HepG2 (cell line): ENCODE results near the gene TMEM178A. TPM values are rescaled to one million over a fixed set of nuclear protein-coding genes. Genes with fewer than 3 reads are reported as not detected.

Experiments used
- ATAC-seq: fragments of 200-7000 bp; cut with Tn5 transposase; 3 replicates; pipeline ENCODE4 v1.9.1; 2020; ENCODE audit warnings: mild to moderate bottlenecking, moderate library complexity
- BruUV-seq: library from RNA; stranded (reverse); fragments of 400-500 nt; replicated peaks from 2 replicates; lab custom pipeline; 2021; lab: Mats Ljungman, UMichigan
- CTCF ChIA-PET: fragments of 300-600 bp; formaldehyde crosslinking; extraction: SDS; loops from one replicate; lab custom pipeline; 2021; ENCODE audit warnings: low total read pairs, inconsistent platforms, low intra/inter-chr PET ratio; lab: Yijun Ruan, JAX
- POLR2A ChIA-PET: fragments of 350-600 bp; sonication (Branson Sonifier 250); formaldehyde crosslinking; loops from one replicate; lab custom pipeline; 2020; ENCODE audit warnings: antibody characterized with exemption, inconsistent platforms; lab: Yijun Ruan, JAX
- DNase-seq: peaks from one replicate; pipeline ENCODE4 v3.0.0-alpha.2; 2015; ENCODE audit warnings: low spot score
- FAIRE-seq: peaks from 3 replicates; lab custom pipeline; 2011; peaks lifted over from hg19 to GRCh38; lab: Jason Lieb, UNC
- H2AFZ ChIP-seq: one replicate; pipeline ENCODE4 v1.6.1; 2011; ENCODE audit warnings: low read length, inconsistent platforms
- H3K27ac ChIP-seq: fragments of 300-600 bp; 3 replicates; pipeline ENCODE4 v1.8.0; 2011; ENCODE audit warnings: mixed run types, mild to moderate bottlenecking, mixed read lengths, low read length, inconsistent platforms; ENCODE audit not compliant: insufficient read depth; ENCODE audit errors: extremely low read length
- H3K27me3 ChIP-seq, 2 experiments: fragments of 200-600 bp in 1 of 2; 2 replicates in 1 of 2; 3 replicates in 1 of 2; pipeline versions ENCODE4 v1.6.0 to v1.8.0; 2011; ENCODE audit warnings: low read length in 2 of 2, mild to moderate bottlenecking in 2 of 2, moderate library complexity in 2 of 2, inconsistent platforms in 1 of 2; ENCODE audit not compliant: insufficient read depth in 2 of 2, control insufficient read depth in 1 of 2
- H3K36me3 ChIP-seq, 2 experiments: fragments of 200-600 bp in 1 of 2; replicated peaks in 1 of 2; 2 replicates in 1 of 2; 3 replicates in 1 of 2; pipeline versions ENCODE4 v1.5.1 to v1.8.0; 2011; ENCODE audit warnings: low read length in 2 of 2, inconsistent platforms in 1 of 2; ENCODE audit not compliant: insufficient read depth in 2 of 2, control insufficient read depth in 1 of 2
- H3K4me1 ChIP-seq: 2 replicates; pipeline ENCODE4 v1.5.1; 2012; ENCODE audit warnings: low read length, inconsistent platforms; ENCODE audit not compliant: insufficient read depth
- H3K4me2 ChIP-seq: 2 replicates; pipeline ENCODE4 v1.6.0; 2011; ENCODE audit warnings: low read depth, low read length, inconsistent platforms
- H3K4me3 ChIP-seq, 3 experiments: fragments of 200-600 bp in 1 of 3; sonication (generic), shearing (Covaris generic) in 1 of 3; replicated peaks in 1 of 3; 2 replicates each; pipeline ENCODE4 v1.5.1; 2011 to 2016; ENCODE audit warnings: low read length in 3 of 3, inconsistent platforms in 2 of 3, low read depth in 2 of 3, mild to moderate bottlenecking in 2 of 3, control low read depth in 1 of 3, mixed read lengths in 1 of 3; ENCODE audit not compliant: insufficient read depth in 1 of 3
- H3K79me2 ChIP-seq: one replicate; pipeline ENCODE4 v1.6.1; 2011; ENCODE audit warnings: low read length, inconsistent platforms; ENCODE audit not compliant: insufficient read depth
- H3K9ac ChIP-seq: 2 replicates; pipeline ENCODE4 v1.6.0; 2011; ENCODE audit warnings: mild to moderate bottlenecking, low read depth, low read length, inconsistent platforms; ENCODE audit not compliant: insufficient read depth
- H3K9me3 ChIP-seq: 2 replicates; pipeline ENCODE4 v1.5.1; 2012; ENCODE audit warnings: mild to moderate bottlenecking, low read length
- H4K20me1 ChIP-seq: 2 replicates; pipeline ENCODE4 v1.6.0; 2011; ENCODE audit warnings: inconsistent platforms, mild to moderate bottlenecking, low read length, moderate library complexity; ENCODE audit not compliant: insufficient read depth
- FOXK1 ChIP-seq: sonication (generic); formaldehyde crosslinking; IDR thresholded peaks from 2 replicates; pipeline ENCODE4 v1.4.0; 2020; ENCODE audit warnings: low read depth, missing genetic modification reagents, borderline replicate concordance
- GTF2F1 ChIP-seq: fragments of 150-350 bp; IDR thresholded peaks from 2 replicates; pipeline ENCODE4 v1.6.1; 2014; ENCODE audit warnings: low read length
- GZF1 ChIP-seq: sonication (generic); formaldehyde crosslinking; IDR thresholded peaks from 2 replicates; pipeline ENCODE4 v1.5.1; 2020; ENCODE audit warnings: mild to moderate bottlenecking, missing genetic modification reagents
- JDP2 ChIP-seq: sonication (generic); formaldehyde crosslinking; IDR thresholded peaks from 2 replicates; pipeline ENCODE4 v1.8.1; 2022; ENCODE audit warnings: missing genetic modification reagents, borderline replicate concordance
- KLF12 ChIP-seq: sonication (generic); formaldehyde crosslinking; IDR thresholded peaks from 2 replicates; pipeline ENCODE4 v1.4.0; 2020; ENCODE audit warnings: missing genetic modification reagents, borderline replicate concordance
- LCORL ChIP-seq, 2 experiments: fragments of 450-650 bp in 1 of 2; sonication (generic) in 1 of 2; formaldehyde crosslinking in 1 of 2; IDR thresholded peaks; 2 replicates each; pipeline versions ENCODE4 v1.5.0 to v1.6.1; 2017 to 2020; ENCODE audit warnings: antibody characterized with exemption in 1 of 2, missing genetic modification reagents in 1 of 2
- MTA1 ChIP-seq: sonication (generic); formaldehyde crosslinking; IDR thresholded peaks from 2 replicates; pipeline ENCODE4 v1.4.0; 2020; ENCODE audit warnings: missing genetic modification reagents, mild to moderate bottlenecking, borderline replicate concordance
- NCOR1 ChIP-seq: fragments of 200-600 bp; sonication (generic); IDR thresholded peaks from 2 replicates; pipeline ENCODE4 v1.7.0; 2017; ENCODE audit warnings: antibody characterized with exemption, low read length, borderline replicate concordance
- TSC22D2 ChIP-seq: sonication (generic); formaldehyde crosslinking; IDR thresholded peaks from 2 replicates; pipeline ENCODE4 v1.5.1; 2020; ENCODE audit warnings: missing genetic modification reagents, mild to moderate bottlenecking, borderline replicate concordance
- ZKSCAN5 ChIP-seq: sonication (generic); formaldehyde crosslinking; IDR thresholded peaks from 2 replicates; pipeline ENCODE4 v1.5.1; 2020; ENCODE audit warnings: mild to moderate bottlenecking, missing genetic modification reagents
- ZNF292 ChIP-seq: sonication (generic); formaldehyde crosslinking; IDR thresholded peaks from 2 replicates; pipeline ENCODE4 v1.8.1; 2022; ENCODE audit warnings: mild to moderate bottlenecking, low read depth, missing genetic modification reagents, borderline replicate concordance
- ZNF549 ChIP-seq: sonication (generic); formaldehyde crosslinking; IDR thresholded peaks from 2 replicates; pipeline ENCODE4 v1.5.0; 2020; ENCODE audit warnings: missing genetic modification reagents
- ZNF839 ChIP-seq: sonication (generic); formaldehyde crosslinking; IDR thresholded peaks from 2 replicates; pipeline ENCODE4 v1.4.0; 2020; ENCODE audit warnings: missing genetic modification reagents, mild to moderate bottlenecking, borderline replicate concordance
- WGBS: methylation state at CpG from one replicate; pipeline ENCODE4 v1.1.6; 2017; ENCODE audit warnings: low lambda C conversion rate; 5-methylcytosine and 5-hydroxymethylcytosine counted together
- in situ Hi-C: cut with HindIII; loops from 2 replicates; pipeline ENCODE4 v1.10.0; 2017; ENCODE audit warnings: low pct_unique_long_range_greater_than_20kb; ENCODE audit not compliant: extremely low pct_ligation_motif_present
- intact Hi-C: fragments of 100-400 bp; cut with micrococcal nuclease; formaldehyde crosslinking; loops from one replicate; pipeline ENCODE4 v1.10.0; 2022; ENCODE audit not compliant: unreplicated experiment
- polyA plus RNA-seq, 8 experiments: library from polyadenylated mRNA; depleted of rRNA in 3 of 8; stranded (reverse) in 7 of 8; unstranded in 1 of 8; fragments of >200 nt; fragmentation: Illumina TruSeq in 4 of 8; extraction: Trizol in 4 of 8; gene quantifications; 2 replicates each; pipeline versions ENCODE4 v1.2.1 to v1.2.3, GENCODE V29; 2011 to 2016; ENCODE audit warnings: low read depth in 4 of 8, missing spikeins in 1 of 8, mixed read lengths in 1 of 8; ENCODE audit not compliant: insufficient read depth in 1 of 8
- total RNA-seq, 5 experiments: library from RNA; depleted of rRNA; stranded (reverse); fragments of >200 nt; fragmentation: Illumina TruSeq; extraction: Trizol; gene quantifications; 2 replicates each; pipeline ENCODE4 v1.2.3, GENCODE V29; 2016; ENCODE audit warnings: low read depth in 1 of 5
- TF ChIP-seq, protein P1 (sequence below): sonication (generic); formaldehyde crosslinking; IDR thresholded peaks from 2 replicates; pipeline ENCODE4 v1.5.0; 2020; ENCODE audit warnings: mild to moderate bottlenecking, missing genetic modification reagents
- TF ChIP-seq, protein P2 (sequence below): IDR thresholded peaks from 2 replicates; pipeline ENCODE4 v1.6.1; 2018; ENCODE audit warnings: missing genetic modification reagents
- TF ChIP-seq, protein P3 (sequence below): sonication (generic); formaldehyde crosslinking; IDR thresholded peaks from 2 replicates; pipeline ENCODE4 v1.4.0; 2020; ENCODE audit warnings: missing genetic modification reagents, mild to moderate bottlenecking, borderline replicate concordance
- TF ChIP-seq, protein P4 (sequence below): IDR thresholded peaks from 2 replicates; pipeline ENCODE4 v1.6.1; 2016; ENCODE audit warnings: low read depth

TMEM178A gene
- total and polyA plus RNA-seq, 2 of the 13 experiments (the other 11 are each of a cell fraction or from before 2014, with no cell fraction given), result 0.38 to 3.3 TPM

DNA sequence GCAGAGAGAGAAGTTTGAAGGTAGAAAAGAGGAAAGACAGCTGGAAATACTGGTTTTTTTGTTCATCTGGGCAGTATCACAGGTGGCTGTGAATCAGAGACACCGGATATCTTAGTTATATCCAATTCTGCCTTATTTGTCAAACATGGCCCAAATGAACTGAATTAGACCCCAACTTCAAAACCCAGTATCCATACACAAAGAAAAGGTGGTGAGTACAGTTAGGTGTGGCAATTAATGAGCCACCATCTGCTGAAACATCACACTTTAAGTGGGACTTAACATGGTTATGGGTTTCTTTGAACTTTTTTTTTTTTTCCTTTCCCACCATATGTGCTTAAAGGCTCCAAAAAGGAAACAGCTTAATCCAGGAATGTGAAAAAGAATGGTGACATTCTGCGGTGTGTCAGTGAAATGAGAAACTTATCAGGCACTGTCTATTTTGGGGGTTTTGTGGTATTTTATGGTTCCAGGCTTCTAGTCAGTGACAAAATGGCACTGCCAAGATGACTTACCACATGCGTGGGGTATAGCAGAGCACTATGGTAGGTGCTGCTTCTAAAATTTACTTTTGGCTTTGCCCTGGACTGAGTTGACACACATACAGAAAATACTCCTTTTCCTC, 5.0 kb upstream of the TMEM178A start:
- no peak overlapping the region for H2AFZ ChIP-seq
- in situ Hi-C loops (no loop called here), intact Hi-C loops (no loop called here)
- no peak overlapping the region for H3K4me3 ChIP-seq
- no peaks in the 10 kb centered on the region for H3K36me3 ChIP-seq
- no peak overlapping the region for H3K27ac ChIP-seq
- H3K4me1 ChIP-seq, result peaks cover 6% of the 10 kb centered on the region; the same call in 1 of the 2 replicates
- TF ChIP-seq, protein P1, sequence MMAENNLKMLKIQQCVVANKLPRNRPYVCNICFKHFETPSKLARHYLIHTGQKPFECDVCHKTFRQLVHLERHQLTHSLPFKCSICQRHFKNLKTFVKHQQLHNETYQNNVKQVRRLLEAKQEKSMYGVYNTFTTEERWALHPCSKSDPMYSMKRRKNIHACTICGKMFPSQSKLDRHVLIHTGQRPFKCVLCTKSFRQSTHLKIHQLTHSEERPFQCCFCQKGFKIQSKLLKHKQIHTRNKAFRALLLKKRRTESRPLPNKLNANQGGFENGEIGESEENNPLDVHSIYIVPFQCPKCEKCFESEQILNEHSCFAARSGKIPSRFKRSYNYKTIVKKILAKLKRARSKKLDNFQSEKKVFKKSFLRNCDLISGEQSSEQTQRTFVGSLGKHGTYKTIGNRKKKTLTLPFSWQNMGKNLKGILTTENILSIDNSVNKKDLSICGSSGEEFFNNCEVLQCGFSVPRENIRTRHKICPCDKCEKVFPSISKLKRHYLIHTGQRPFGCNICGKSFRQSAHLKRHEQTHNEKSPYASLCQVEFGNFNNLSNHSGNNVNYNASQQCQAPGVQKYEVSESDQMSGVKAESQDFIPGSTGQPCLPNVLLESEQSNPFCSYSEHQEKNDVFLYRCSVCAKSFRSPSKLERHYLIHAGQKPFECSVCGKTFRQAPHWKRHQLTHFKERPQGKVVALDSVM (CRISPR knock-in tag), result no peak
- no peak for TF ChIP-seq ZNF839 (CRISPR knock-in tag)
- no peak for TF ChIP-seq GZF1
- TF ChIP-seq KLF12 (CRISPR knock-in tag), result no peak
- no peak for TF ChIP-seq ZNF549 (CRISPR knock-in tag)
- TF ChIP-seq JDP2, result no peak
- TF ChIP-seq, protein P2, sequence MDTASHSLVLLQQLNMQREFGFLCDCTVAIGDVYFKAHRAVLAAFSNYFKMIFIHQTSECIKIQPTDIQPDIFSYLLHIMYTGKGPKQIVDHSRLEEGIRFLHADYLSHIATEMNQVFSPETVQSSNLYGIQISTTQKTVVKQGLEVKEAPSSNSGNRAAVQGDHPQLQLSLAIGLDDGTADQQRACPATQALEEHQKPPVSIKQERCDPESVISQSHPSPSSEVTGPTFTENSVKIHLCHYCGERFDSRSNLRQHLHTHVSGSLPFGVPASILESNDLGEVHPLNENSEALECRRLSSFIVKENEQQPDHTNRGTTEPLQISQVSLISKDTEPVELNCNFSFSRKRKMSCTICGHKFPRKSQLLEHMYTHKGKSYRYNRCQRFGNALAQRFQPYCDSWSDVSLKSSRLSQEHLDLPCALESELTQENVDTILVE (CRISPR knock-in tag), result no peak
- TF ChIP-seq, protein P3, sequence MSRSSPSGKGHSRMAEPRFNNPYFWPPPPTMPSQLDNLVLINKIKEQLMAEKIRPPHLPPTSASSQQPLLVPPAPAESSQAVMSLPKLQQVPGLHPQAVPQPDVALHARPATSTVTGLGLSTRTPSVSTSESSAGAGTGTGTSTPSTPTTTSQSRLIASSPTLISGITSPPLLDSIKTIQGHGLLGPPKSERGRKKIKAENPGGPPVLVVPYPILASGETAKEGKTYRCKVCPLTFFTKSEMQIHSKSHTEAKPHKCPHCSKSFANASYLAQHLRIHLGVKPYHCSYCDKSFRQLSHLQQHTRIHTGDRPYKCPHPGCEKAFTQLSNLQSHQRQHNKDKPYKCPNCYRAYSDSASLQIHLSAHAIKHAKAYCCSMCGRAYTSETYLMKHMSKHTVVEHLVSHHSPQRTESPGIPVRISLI (CRISPR knock-in tag), result no peak
- no peak for TF ChIP-seq TSC22D2 (CRISPR knock-in tag)
- TF ChIP-seq NCOR1, result no peak
- no peak for TF ChIP-seq LCORL (IDR thresholded peaks at IDR 0.05)
- no peak for TF ChIP-seq LCORL (CRISPR knock-in tag; IDR thresholded peaks at IDR 0.05)
- no peak for TF ChIP-seq ZNF292 (CRISPR knock-in tag)
- TF ChIP-seq ZKSCAN5 (CRISPR knock-in tag), result no peak
- TF ChIP-seq, protein P4, sequence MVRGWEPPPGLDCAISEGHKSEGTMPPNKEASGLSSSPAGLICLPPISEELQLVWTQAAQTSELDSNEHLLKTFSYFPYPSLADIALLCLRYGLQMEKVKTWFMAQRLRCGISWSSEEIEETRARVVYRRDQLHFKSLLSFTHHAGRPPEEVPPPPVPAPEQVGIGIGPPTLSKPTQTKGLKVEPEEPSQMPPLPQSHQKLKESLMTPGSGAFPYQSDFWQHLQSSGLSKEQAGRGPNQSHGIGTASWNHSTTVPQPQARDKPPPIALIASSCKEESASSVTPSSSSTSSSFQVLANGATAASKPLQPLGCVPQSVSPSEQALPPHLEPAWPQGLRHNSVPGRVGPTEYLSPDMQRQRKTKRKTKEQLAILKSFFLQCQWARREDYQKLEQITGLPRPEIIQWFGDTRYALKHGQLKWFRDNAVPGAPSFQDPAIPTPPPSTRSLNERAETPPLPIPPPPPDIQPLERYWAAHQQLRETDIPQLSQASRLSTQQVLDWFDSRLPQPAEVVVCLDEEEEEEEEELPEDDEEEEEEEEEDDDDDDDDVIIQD (CRISPR knock-in tag), result no peak
- no peak for TF ChIP-seq GTF2F1
- no peak for TF ChIP-seq FOXK1 (CRISPR knock-in tag)
- no peak for TF ChIP-seq MTA1 (CRISPR knock-in tag)
- POLR2A ChIA-PET, result no interaction called here
- ATAC-seq (no peak), FAIRE-seq (no peak), DNase-seq (no peak)
- WGBS, result 40% methylated on average over 3 of the region's 3 CpGs
- H3K27me3 ChIP-seq, result peaks cover 0 to 38% of the 10 kb centered on the region in 2 experiments; a peak in 4 of 5 replicates
- H3K79me2 ChIP-seq, result no peaks in the 10 kb centered on the region
- no peak overlapping the region for H3K4me2 ChIP-seq
- CTCF ChIA-PET, result no interaction called here
- BruUV-seq, result no TSS peak
- no peaks in the 10 kb centered on the region for H4K20me1 ChIP-seq
- no peaks in the 10 kb centered on the region for H3K9me3 ChIP-seq
- no peak overlapping the region for H3K9ac ChIP-seq
